Measurements from ENCODE around the gene CTSV.
"Not testable (repeated sequence)": the region's sequence is repeated elsewhere in the genome, so short reads cannot be mapped to it uniquely, and the experiment has no call there.

CTSV gene

DNA sequence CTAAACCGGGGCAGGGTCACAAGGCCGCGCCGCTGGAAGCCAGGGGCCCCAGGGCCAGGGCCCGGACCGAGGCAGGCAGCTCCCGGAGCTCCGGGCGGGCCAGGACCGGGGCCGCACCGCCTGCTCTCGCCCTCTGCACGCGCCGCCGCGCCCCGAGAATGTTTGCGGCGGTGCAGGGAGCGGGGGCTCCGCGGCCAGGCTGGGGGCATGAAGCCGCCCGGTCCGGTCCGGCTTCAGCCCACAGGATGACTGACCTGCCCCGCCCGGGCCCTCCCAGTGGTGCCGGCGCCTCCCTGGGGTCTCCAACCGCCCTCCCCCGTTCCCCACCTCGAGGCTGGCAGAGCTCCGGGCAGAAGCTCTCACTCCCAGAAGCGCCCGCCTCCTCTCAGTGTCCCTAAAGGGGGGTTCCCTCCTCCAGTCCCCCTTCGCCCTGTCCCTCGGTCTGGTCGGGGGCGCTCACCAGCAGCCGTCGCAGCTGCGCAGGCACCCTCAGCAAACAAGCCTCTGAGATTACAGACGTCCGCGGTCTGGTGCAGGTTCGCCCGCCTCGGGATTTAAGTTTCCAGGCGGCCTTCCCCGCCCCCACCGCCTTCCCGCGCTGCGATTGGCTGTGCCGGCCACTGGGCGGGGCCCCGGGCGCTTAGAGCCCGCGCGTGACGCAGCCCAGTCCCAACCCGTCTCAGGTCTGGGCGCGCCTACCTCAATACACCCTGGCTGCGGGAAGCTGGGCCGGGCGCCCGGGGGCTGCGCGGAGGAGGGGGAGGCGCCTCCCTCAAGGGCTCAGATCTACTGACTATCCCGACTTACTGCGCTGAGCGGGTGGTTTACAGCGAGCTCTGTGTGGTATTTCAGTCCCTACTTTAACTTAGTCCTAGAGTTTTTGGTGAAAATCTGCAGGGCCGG, at the start of gene CTSV:
CTSV (minus strand) TSS at position 532 of the 903 bp plus-strand sequence. CDS start 1,099 bp downstream, outside the sequence.
- H3K4me1 ChIP-seq: peaks cover 3% of the 10 kb centered on the region
- H2AFZ ChIP-seq: peak within 1 kb of the TSS; percentile 88
- peak within 1 kb of the TSS; percentile 61 for H3K4me3 ChIP-seq (ENCODE audit: low read depth, low read length)
- H3K36me3 ChIP-seq (ENCODE audit: control insufficient read depth, insufficient read depth, low read length): no peaks in the 10 kb centered on the region
- H3K9ac ChIP-seq: no peak within 1 kb of the TSS
- peak within 1 kb of the TSS; percentile 82 for H3K4me2 ChIP-seq (ENCODE audit: low read length)
- H3K27me3 ChIP-seq (ENCODE audit: control insufficient read depth, insufficient read depth, low read length): no peaks in the 10 kb centered on the region
- H3K9me3 ChIP-seq (ENCODE audit: control insufficient read depth, low read length): no peaks in the 10 kb centered on the region
- no peak within 1 kb of the TSS for H3K27ac ChIP-seq
- TF ChIP-seq, protein P1, sequence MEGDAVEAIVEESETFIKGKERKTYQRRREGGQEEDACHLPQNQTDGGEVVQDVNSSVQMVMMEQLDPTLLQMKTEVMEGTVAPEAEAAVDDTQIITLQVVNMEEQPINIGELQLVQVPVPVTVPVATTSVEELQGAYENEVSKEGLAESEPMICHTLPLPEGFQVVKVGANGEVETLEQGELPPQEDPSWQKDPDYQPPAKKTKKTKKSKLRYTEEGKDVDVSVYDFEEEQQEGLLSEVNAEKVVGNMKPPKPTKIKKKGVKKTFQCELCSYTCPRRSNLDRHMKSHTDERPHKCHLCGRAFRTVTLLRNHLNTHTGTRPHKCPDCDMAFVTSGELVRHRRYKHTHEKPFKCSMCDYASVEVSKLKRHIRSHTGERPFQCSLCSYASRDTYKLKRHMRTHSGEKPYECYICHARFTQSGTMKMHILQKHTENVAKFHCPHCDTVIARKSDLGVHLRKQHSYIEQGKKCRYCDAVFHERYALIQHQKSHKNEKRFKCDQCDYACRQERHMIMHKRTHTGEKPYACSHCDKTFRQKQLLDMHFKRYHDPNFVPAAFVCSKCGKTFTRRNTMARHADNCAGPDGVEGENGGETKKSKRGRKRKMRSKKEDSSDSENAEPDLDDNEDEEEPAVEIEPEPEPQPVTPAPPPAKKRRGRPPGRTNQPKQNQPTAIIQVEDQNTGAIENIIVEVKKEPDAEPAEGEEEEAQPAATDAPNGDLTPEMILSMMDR (IDR thresholded peaks at IDR 0.05): no peak
- no peaks in the 10 kb centered on the region for H3K79me2 ChIP-seq

DNA sequence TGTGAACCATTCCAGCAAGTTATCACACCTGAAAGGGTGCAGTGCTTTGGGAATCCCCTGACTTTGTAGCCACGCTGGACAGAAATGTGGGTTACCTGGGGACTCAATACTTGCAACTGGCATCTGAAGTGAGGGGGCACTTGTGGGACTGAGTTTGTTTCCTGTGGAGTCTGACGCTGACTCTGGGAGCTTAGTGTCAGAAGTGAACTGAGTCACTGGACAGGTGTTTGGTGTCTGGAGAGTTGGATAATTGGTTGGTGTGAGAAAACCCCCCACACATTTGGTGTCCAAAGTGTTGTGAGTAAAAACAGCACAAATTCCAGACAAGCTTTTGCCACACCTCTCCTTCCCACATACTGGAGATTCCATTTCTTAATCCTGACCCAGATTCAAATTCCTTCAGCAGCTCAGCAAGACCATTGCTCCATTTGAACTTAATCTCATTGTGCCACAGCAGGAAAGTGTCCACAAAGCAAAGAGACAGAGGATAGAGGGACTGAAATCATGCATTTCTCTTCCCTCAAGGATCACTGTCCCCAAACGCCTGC, 48.8 kb upstream of the CTSV start:
- H3K27me3 ChIP-seq (ENCODE audit: control insufficient read depth, insufficient read depth, low read length); H2AFZ ChIP-seq; H3K27ac ChIP-seq: not testable (repeated sequence)

DNA sequence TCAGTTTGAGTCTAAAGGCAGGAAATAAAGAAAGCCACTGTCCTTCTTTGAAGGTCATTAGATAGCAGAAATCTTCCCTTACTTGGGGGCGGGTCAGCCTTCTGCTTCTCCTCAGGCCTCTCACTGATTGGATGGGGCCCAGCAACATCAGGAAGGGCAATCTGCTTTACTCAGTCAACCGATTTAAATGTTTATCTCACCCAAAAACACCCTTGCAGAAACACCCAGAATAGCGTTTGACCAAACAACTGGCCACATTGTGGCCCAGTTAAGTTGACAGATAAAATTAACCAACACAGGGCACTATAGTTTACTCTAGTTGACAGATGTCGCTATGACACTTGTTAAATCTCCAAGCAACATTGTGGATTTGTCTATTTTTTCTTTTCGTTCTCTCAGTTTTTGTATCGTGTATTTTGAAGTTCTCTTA, 45.6 kb upstream of the CTSV start:
- H3K4me3 ChIP-seq (ENCODE audit: low read depth, low read length); H3K9me3 ChIP-seq (ENCODE audit: control insufficient read depth, low read length); H3K27ac ChIP-seq; H3K4me2 ChIP-seq (ENCODE audit: low read length); H3K79me2 ChIP-seq; H3K36me3 ChIP-seq (ENCODE audit: control insufficient read depth, insufficient read depth, low read length); H3K4me1 ChIP-seq; H3K27me3 ChIP-seq (ENCODE audit: control insufficient read depth, insufficient read depth, low read length); H2AFZ ChIP-seq; H3K9ac ChIP-seq: not testable (repeated sequence)

More for the DNA sequence above, 48.8 kb upstream of the CTSV start:
- H3K4me3 ChIP-seq (ENCODE audit: low read depth, low read length); H3K9me3 ChIP-seq (ENCODE audit: control insufficient read depth, low read length); H3K9ac ChIP-seq; H3K4me2 ChIP-seq (ENCODE audit: low read length); H3K36me3 ChIP-seq (ENCODE audit: control insufficient read depth, insufficient read depth, low read length); H3K4me1 ChIP-seq; H3K79me2 ChIP-seq: not testable (repeated sequence)

DNA sequence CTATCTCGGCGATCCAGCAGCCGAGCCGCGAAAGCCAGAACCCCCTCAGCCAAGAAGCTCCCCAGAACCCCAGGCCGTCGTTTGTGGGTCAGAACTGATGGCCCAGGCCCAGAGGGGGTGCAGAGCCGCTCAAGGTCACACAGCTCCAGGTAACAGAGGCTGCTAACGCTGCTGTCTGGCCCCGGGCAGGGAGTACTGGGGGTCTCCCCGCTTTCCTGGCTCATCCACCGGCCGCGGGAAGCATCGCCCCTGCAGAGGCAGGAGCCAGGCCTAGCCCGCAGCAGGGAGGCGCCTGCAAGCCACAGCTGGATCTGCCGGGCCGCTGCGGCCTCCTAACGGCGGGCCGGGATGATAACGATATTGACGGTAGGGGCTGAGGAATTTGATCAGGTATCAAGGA, 39.4 kb upstream of the CTSV start:
- H3K9me3 ChIP-seq (ENCODE audit: control insufficient read depth, low read length): no peaks in the 10 kb centered on the region
- no peaks in the 10 kb centered on the region for H3K79me2 ChIP-seq
- TF ChIP-seq, protein P1 (IDR thresholded peaks at IDR 0.05): no peak
- no peaks in the 10 kb centered on the region for H3K4me1 ChIP-seq
- H3K9ac ChIP-seq: no peak overlapping the region
- H3K27me3 ChIP-seq (ENCODE audit: control insufficient read depth, insufficient read depth, low read length): no peaks in the 10 kb centered on the region
- no peak overlapping the region for H3K4me3 ChIP-seq (ENCODE audit: low read depth, low read length)
- H3K36me3 ChIP-seq (ENCODE audit: control insufficient read depth, insufficient read depth, low read length): no peaks in the 10 kb centered on the region
- no peak overlapping the region for H3K27ac ChIP-seq
- no peak overlapping the region for H3K4me2 ChIP-seq (ENCODE audit: low read length)
- H2AFZ ChIP-seq: no peak overlapping the region

DNA sequence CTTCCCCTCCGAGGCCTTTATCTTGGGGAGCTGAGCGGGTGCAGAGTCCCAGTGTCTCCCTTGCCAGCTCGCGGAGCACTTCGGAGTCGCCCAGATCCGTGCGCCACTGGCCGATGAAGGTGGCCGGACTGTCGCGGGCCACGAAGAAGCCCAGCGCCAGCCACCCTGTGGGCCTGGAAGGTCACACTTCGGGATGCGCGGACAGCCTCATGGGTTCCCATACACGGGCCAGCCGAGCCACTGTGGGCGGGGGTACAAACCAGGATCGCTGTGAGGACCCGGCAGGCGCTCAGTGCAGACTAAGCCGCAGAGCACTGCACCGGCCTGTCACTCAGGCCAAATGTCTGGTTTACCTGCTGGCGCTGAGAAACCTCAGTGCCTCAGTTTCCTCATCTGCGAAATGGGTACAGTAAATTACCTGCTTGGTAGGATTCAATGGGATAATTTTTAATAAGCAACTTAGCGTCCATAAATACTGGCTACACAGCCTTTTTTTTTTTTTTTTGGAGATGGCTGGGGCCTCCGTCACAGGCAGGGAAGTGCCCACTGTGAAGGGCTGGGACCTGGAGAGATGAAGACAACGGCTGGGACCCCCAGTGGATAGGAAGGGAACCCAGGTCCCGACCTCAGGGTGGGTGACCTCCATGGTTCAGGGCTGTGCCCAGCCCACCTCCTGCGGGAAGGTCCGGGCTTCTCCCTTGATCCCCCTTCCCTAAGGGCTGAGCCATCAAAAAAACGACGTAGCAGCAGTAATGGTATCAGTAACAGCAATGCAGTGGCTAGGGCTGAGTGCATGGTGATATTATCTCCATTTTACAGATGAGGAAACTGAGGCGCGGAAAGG, 38.7 kb upstream of the CTSV start:
- no peaks in the 10 kb centered on the region for H3K4me1 ChIP-seq
- no peak overlapping the region for H3K4me2 ChIP-seq (ENCODE audit: low read length)
- H3K4me3 ChIP-seq (ENCODE audit: low read depth, low read length): no peak overlapping the region
- H3K27ac ChIP-seq: no peak overlapping the region
- H3K27me3 ChIP-seq (ENCODE audit: control insufficient read depth, insufficient read depth, low read length): no peaks in the 10 kb centered on the region
- TF ChIP-seq, protein P1 (IDR thresholded peaks at IDR 0.05): no peak
- no peak overlapping the region for H2AFZ ChIP-seq
- H3K79me2 ChIP-seq: no peaks in the 10 kb centered on the region
- no peaks in the 10 kb centered on the region for H3K9me3 ChIP-seq (ENCODE audit: control insufficient read depth, low read length)
- H3K36me3 ChIP-seq (ENCODE audit: control insufficient read depth, insufficient read depth, low read length): no peaks in the 10 kb centered on the region
- no peak overlapping the region for H3K9ac ChIP-seq

DNA sequence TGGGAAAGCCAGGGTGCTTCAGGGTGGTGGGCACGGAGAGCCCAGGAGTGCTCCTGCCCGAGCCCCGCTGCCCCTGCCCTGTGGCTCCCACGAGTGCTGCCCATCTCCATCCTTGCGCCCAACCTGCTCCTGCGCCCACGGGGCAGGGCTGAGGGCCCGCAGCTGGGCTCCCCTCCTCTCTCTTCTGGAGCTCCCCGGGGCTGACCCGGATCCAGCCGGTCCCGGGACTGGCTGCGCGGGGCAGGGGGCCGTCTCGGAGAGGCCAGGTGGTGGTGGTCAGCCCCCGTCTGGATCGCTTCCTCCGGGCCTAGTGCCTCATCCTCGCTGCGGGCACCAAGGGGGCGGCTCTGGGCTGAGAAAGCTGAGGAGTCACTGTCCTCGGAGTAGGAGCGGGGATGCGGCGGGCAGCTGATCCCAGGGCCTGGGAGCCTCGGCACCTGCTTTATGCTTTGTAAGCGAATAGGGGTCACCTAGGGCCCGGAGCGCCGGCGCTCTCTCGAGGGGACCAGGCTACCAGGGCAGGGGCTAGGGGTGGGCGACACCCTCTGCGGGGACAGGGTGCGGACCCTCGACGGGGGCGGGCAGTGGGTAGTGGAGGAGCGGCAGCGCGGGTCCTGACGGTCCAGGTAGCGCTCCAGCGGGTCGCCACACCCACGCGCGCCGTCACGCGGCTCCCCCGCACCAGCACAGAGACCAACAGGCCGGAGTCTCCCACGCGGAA, 37.9 kb upstream of the CTSV start:
- not testable (repeated sequence) for H3K9me3 ChIP-seq (ENCODE audit: control insufficient read depth, low read length); H3K27me3 ChIP-seq (ENCODE audit: control insufficient read depth, insufficient read depth, low read length); H3K9ac ChIP-seq; H3K4me1 ChIP-seq; H3K4me3 ChIP-seq (ENCODE audit: low read depth, low read length); H3K27ac ChIP-seq; H3K79me2 ChIP-seq; H3K4me2 ChIP-seq (ENCODE audit: low read length); H3K36me3 ChIP-seq (ENCODE audit: control insufficient read depth, insufficient read depth, low read length)
- peak overlapping the region; percentile 60 for H2AFZ ChIP-seq
